A549 (cell line): ENCODE measurements around the gene CTBP2.

Source experiments
- BHLHE40 ChIP-seq: IDR thresholded peaks from 2 replicates; pipeline ENCODE4 v1.6.1; 2012; ENCODE audit warnings: low read depth, low read length, inconsistent platforms
- CBX2 ChIP-seq: fragments of 200-600 bp; sonication (generic); IDR thresholded peaks from 2 replicates; pipeline ENCODE4 v1.6.1; 2016; ENCODE audit warnings: low read depth, mild to moderate bottlenecking, borderline replicate concordance
- CHD2 ChIP-seq: fragments of 150-350 bp; IDR thresholded peaks from 2 replicates; pipeline ENCODE4 v1.6.1; 2014; ENCODE audit warnings: low read length; ENCODE audit not compliant: partially characterized antibody
- CTCF ChIP-seq: fragments of >200 bp; sonication (Bioruptor Twin); formaldehyde crosslinking; IDR thresholded peaks from 3 replicates; pipeline ENCODE4 v1.5.1; 2016
- HDAC2 ChIP-seq: fragments of 200-600 bp; sonication (generic); IDR thresholded peaks from 2 replicates; pipeline ENCODE4 v1.6.1; 2016
- KDM1A ChIP-seq: fragments of 200-600 bp; sonication (generic); IDR thresholded peaks from 2 replicates; pipeline ENCODE4 v1.6.1; 2016; ENCODE audit warnings: low read depth, mild to moderate bottlenecking
- MAZ ChIP-seq: fragments of 150-350 bp; IDR thresholded peaks from 2 replicates; pipeline ENCODE4 v1.6.1; 2014; ENCODE audit warnings: antibody characterized with exemption, low read depth, low read length, borderline replicate concordance
- POLR2A ChIP-seq: IDR thresholded peaks from 2 replicates; pipeline ENCODE4 v1.6.1; 2012; ENCODE audit warnings: mild to moderate bottlenecking, low read length
- RCOR1 ChIP-seq: fragments of 150-350 bp; IDR thresholded peaks from 2 replicates; pipeline ENCODE4 v1.6.1; 2014; ENCODE audit warnings: antibody characterized with exemption, low read length, low read depth
- REST ChIP-seq: fragments of 200-600 bp; sonication (generic); IDR thresholded peaks from 2 replicates; pipeline ENCODE4 v1.6.1; 2016; ENCODE audit warnings: antibody characterized with exemption, mild to moderate bottlenecking, moderate library complexity
- ZC3H11A ChIP-seq: fragments of 450-650 bp; IDR thresholded peaks from 2 replicates; pipeline ENCODE4 v1.6.1; 2014; ENCODE audit warnings: antibody characterized with exemption, mild to moderate bottlenecking

DNA sequence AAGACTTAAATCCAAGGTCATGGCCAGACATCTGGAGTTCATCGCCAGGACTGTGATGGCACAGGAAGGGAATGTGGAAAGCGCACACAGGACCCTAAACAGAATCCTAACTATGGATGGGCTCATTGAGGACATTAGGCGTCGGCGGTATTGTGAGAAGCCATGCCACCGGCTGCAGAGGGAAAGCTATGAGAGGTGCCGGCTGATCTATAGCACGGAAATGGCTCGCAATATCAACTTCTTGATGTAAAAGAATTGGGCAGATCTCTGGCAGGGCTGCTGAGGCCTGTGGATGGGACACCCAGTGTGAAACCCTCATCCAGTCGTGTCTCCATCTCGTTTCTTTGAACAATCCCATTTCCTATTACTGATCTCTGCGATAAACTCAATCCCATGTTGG is 6.3 kb upstream of the CTBP2 start:
- TF ChIP-seq MAZ, result no peak
- TF ChIP-seq CHD2, result no peak
- no peak for TF ChIP-seq POLR2A
- no peak for TF ChIP-seq HDAC2
- no peak for TF ChIP-seq REST
- TF ChIP-seq CBX2, result no peak
- TF ChIP-seq RCOR1, result no peak
- no peak for TF ChIP-seq KDM1A
- TF ChIP-seq ZC3H11A, result no peak
- TF ChIP-seq BHLHE40, result no peak
- no peak for TF ChIP-seq CTCF
